Uterus (tissue), 2 donors: ENCODE data around the gene GARNL3.

Source experiments
- CTCF ChIP-seq, 4 experiments: fragments of 200-600 bp in 2 of 4; fragments of 450-650 bp in 2 of 4; sonication (generic) in 2 of 4; IDR thresholded peaks; one replicate each; pipeline ENCODE4 v1.5.1; 2016 to 2019; ENCODE audit warnings: antibody characterized with exemption in 4 of 4, mild to moderate bottlenecking in 2 of 4, moderate library complexity in 1 of 4
- POLR2A ChIP-seq, 2 donors: fragments of 450-650 bp; IDR thresholded peaks; one replicate each; pipeline ENCODE4 v1.6.1; 2016; ENCODE audit warnings: antibody characterized with exemption in 2 of 2, mild to moderate bottlenecking in 1 of 2, moderate library complexity in 1 of 2

GRCh38 chr9:127293767-127294166 is 29.2 kb downstream of the GARNL3 start:
- TF ChIP-seq POLR2A (IDR thresholded peaks at IDR 0.05) = no peak
- no peak for TF ChIP-seq CTCF (IDR thresholded peaks at IDR 0.05)
